PC-9 (cell line): ENCODE data around the gene C9orf153.

Experiments used
- CTCF ChIP-seq: fragments of 200-600 bp; sonication (generic); conservative IDR thresholded peaks from 2 replicates; pipeline ENCODE4 v1.6.1; 2017; ENCODE audit warnings: mixed run types, antibody characterized with exemption, mild to moderate bottlenecking, moderate library complexity
- EZH2 ChIP-seq: fragments of 200-600 bp; sonication (generic); IDR thresholded peaks from 2 replicates; pipeline ENCODE4 v1.8.0; 2017; ENCODE audit warnings: antibody characterized with exemption, low read depth

GRCh38 chr9:86222667-86223066 is 36.8 kb downstream of the C9orf153 start:
- TF ChIP-seq EZH2 (no peak), CTCF (no peak)
